ENCODE data around the gene SPSB3. TPM values are rescaled to one million over a fixed set of nuclear protein-coding genes. Genes with fewer than 3 reads are reported as not detected.

The SPSB3 gene
- total and polyA plus RNA-seq, 9 of the 15 experiments (the other 6 are each of a cell fraction or from before 2014, with no cell fraction given), result 0.39 to 37.4 (median 7.1) TPM

DNA sequence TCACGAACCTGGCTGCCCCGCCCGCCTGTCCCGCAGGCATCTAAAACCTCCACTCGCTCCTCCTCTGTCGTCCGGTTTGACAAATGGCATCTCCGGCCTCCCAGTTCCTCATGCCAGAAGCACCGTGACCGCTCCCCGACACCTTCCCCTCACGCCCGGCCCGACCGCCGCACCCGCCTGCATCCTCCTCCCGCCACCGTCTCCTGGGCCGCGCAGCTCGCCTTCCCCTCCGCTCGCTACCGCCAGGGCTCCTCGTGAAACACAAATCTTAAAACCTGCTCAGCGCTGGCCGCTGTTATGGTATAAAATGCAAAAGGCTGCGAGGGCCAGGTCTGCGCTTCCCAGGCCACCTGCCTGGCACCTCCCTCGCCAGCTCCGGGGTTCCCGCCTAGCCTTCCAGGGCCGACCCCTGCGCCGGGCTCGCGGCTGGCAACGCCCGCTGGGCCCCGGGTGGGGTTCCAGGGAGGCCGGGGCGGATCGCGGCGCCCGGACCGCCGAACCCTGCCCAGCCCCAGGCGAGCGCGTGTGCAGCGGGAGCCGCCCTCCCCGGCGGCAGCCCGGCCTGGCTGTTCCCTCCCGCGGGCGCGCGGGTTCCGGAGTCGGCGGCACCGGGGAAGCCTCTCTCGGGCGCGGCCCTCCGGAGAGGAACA, 488 bp downstream of the SPSB3 start (continued):
- TF ChIP-seq, protein P1, sequence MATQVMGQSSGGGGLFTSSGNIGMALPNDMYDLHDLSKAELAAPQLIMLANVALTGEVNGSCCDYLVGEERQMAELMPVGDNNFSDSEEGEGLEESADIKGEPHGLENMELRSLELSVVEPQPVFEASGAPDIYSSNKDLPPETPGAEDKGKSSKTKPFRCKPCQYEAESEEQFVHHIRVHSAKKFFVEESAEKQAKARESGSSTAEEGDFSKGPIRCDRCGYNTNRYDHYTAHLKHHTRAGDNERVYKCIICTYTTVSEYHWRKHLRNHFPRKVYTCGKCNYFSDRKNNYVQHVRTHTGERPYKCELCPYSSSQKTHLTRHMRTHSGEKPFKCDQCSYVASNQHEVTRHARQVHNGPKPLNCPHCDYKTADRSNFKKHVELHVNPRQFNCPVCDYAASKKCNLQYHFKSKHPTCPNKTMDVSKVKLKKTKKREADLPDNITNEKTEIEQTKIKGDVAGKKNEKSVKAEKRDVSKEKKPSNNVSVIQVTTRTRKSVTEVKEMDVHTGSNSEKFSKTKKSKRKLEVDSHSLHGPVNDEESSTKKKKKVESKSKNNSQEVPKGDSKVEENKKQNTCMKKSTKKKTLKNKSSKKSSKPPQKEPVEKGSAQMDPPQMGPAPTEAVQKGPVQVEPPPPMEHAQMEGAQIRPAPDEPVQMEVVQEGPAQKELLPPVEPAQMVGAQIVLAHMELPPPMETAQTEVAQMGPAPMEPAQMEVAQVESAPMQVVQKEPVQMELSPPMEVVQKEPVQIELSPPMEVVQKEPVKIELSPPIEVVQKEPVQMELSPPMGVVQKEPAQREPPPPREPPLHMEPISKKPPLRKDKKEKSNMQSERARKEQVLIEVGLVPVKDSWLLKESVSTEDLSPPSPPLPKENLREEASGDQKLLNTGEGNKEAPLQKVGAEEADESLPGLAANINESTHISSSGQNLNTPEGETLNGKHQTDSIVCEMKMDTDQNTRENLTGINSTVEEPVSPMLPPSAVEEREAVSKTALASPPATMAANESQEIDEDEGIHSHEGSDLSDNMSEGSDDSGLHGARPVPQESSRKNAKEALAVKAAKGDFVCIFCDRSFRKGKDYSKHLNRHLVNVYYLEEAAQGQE (IDR thresholded peaks at IDR 0.05; ENCODE audit: borderline replicate concordance), result no peak
- TF ChIP-seq, protein P1 (CRISPR knock-in tag; IDR thresholded peaks at IDR 0.05; ENCODE audit: low read depth), result 0 out of 2 replicates have a peak, but pooled peaks have one; percentile 13
- peak; percentile 18 for TF ChIP-seq RBM22 (IDR thresholded peaks at IDR 0.05; ENCODE audit: low read depth, low read length, poor library complexity, severe bottlenecking)
- TF ChIP-seq, protein P2, sequence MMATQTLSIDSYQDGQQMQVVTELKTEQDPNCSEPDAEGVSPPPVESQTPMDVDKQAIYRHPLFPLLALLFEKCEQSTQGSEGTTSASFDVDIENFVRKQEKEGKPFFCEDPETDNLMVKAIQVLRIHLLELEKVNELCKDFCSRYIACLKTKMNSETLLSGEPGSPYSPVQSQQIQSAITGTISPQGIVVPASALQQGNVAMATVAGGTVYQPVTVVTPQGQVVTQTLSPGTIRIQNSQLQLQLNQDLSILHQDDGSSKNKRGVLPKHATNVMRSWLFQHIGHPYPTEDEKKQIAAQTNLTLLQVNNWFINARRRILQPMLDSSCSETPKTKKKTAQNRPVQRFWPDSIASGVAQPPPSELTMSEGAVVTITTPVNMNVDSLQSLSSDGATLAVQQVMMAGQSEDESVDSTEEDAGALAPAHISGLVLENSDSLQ (IDR thresholded peaks at IDR 0.05), result peak; percentile 41; the same call in 1 of the 2 replicates
- TF ChIP-seq PRMT5 (CRISPR knock-in tag; IDR thresholded peaks at IDR 0.05), result no peak
- TF ChIP-seq KAT7 (CRISPR knock-in tag; IDR thresholded peaks at IDR 0.05; ENCODE audit: borderline replicate concordance), result peak; percentile 67; the same call in 1 of the 2 replicates
- no peak for TF ChIP-seq ZNF41 (CRISPR knock-in tag; conservative IDR thresholded peaks at IDR 0.05)
- TF ChIP-seq CCNT2 (IDR thresholded peaks at IDR 0.05; ENCODE audit: borderline replicate concordance, extremely low read depth, insufficient read length, low read depth, low read length), result no peak
- 0 out of 2 replicates have a peak, but pooled peaks have one; percentile 49 for TF ChIP-seq ELF2 (CRISPR knock-in tag; IDR thresholded peaks at IDR 0.05)
- peak; percentile 39; the same call in 1 of the 2 replicates for TF ChIP-seq SUPT5H (IDR thresholded peaks at IDR 0.05)
- TF ChIP-seq ZNF3 (CRISPR knock-in tag; IDR thresholded peaks at IDR 0.05), result no peak
- peak; percentile 21 for TF ChIP-seq HMGN3 (IDR thresholded peaks at IDR 0.05; ENCODE audit: borderline replicate concordance, extremely low read depth, insufficient read length, low read depth, low read length)
- no peak for TF ChIP-seq FOS (IDR thresholded peaks at IDR 0.05; ENCODE audit: extremely low read depth, insufficient read length)
- TF ChIP-seq SMARCB1 (IDR thresholded peaks at IDR 0.05; ENCODE audit: insufficient read length, low read depth), result no peak
- TF ChIP-seq NELFE (IDR thresholded peaks at IDR 0.05; ENCODE audit: insufficient read depth, insufficient read length), result no peak
- TF ChIP-seq ZNF584 (CRISPR knock-in tag; IDR thresholded peaks at IDR 0.05; ENCODE audit: low read depth), result no peak
- no peak for TF ChIP-seq GATAD2A (IDR thresholded peaks at IDR 0.05)
- TF ChIP-seq MYNN (IDR thresholded peaks at IDR 0.05), result 0 out of 2 replicates have a peak, but pooled peaks have one; percentile 16
- TF ChIP-seq MYNN (CRISPR knock-in tag; IDR thresholded peaks at IDR 0.05), result no peak
- no peak for TF ChIP-seq NR2F6 (CRISPR knock-in tag; IDR thresholded peaks at IDR 0.05)
- no peak for TF ChIP-seq ESRRB (CRISPR knock-in tag; IDR thresholded peaks at IDR 0.05; ENCODE audit: borderline replicate concordance)
- no peak for TF ChIP-seq ZNF57 (CRISPR knock-in tag; IDR thresholded peaks at IDR 0.05)

All from K562 (cell line).